ENCODE data around the gene PTPRG.

The PTPRG gene

GRCh38 chr3:61808526-61808925 is 247.2 kb downstream of the PTPRG start:
- Histone ChIP-seq H3K4me3 (ENCODE audit: low read length, poor library complexity, severe bottlenecking) (no peak overlapping the region), H3K4me1 (ENCODE audit: insufficient read depth, low read length, poor library complexity, severe bottlenecking) (peaks cover 34% of the 10 kb centered on the region), H3K79me2 (ENCODE audit: insufficient read depth, low read length) (no peaks in the 10 kb centered on the region), H3K27me3 (ENCODE audit: insufficient read depth, low read length, poor library complexity, severe bottlenecking) (no peaks in the 10 kb centered on the region), H2AFZ (ENCODE audit: low read length) (no peak overlapping the region), H3F3A (ENCODE audit: low read depth) (no peaks in the 10 kb centered on the region), H3K9ac (ENCODE audit: low read depth, low read length, poor library complexity, severe bottlenecking) (no peak overlapping the region), H4K20me1 (ENCODE audit: insufficient read depth, low read length, poor library complexity, severe bottlenecking) (no peaks in the 10 kb centered on the region), H3K9me2 (replicated peaks; ENCODE audit: low read depth, low read length) (no peaks in the 10 kb centered on the region), H3K9me3 (ENCODE audit: insufficient read depth, low read depth, low read length) (no peaks in the 10 kb centered on the region), H3K36me3 (ENCODE audit: insufficient read depth, low read length) (no peaks in the 10 kb centered on the region), H3K4me2 (ENCODE audit: low read depth, low read length, poor library complexity, severe bottlenecking) (no peak overlapping the region)
- TF ChIP-seq CTCF (conservative IDR thresholded peaks at IDR 0.05; ENCODE audit: low read length) (no peak), EZH2phosphoT487 (IDR thresholded peaks at IDR 0.05; ENCODE audit: borderline replicate concordance) (no peak)

GRCh38 chr3:61808999-61809398 is 247.6 kb downstream of the PTPRG start:
- H3K27me3 ChIP-seq (ENCODE audit: insufficient read depth, low read length, poor library complexity, severe bottlenecking): no peaks in the 10 kb centered on the region
- H3K9ac ChIP-seq (ENCODE audit: low read depth, low read length, poor library complexity, severe bottlenecking): no peak overlapping the region
- peaks cover 33% of the 10 kb centered on the region for H3K4me1 ChIP-seq (ENCODE audit: insufficient read depth, low read length, poor library complexity, severe bottlenecking)
- H3F3A ChIP-seq (ENCODE audit: low read depth): no peaks in the 10 kb centered on the region
- no peaks in the 10 kb centered on the region for H3K9me3 ChIP-seq (ENCODE audit: insufficient read depth, low read depth, low read length)
- H2AFZ ChIP-seq (ENCODE audit: low read length): no peak overlapping the region
- H3K4me2 ChIP-seq (ENCODE audit: low read depth, low read length, poor library complexity, severe bottlenecking): no peak overlapping the region
- no peaks in the 10 kb centered on the region for H3K36me3 ChIP-seq (ENCODE audit: insufficient read depth, low read length)
- H3K4me3 ChIP-seq (ENCODE audit: low read length, poor library complexity, severe bottlenecking): no peak overlapping the region
- TF ChIP-seq CTCF (conservative IDR thresholded peaks at IDR 0.05; ENCODE audit: low read length): no peak
- no peak for TF ChIP-seq EZH2phosphoT487 (IDR thresholded peaks at IDR 0.05; ENCODE audit: borderline replicate concordance)
- no peaks in the 10 kb centered on the region for H3K79me2 ChIP-seq (ENCODE audit: insufficient read depth, low read length)
- H3K9me2 ChIP-seq (replicated peaks; ENCODE audit: low read depth, low read length): no peaks in the 10 kb centered on the region
- H4K20me1 ChIP-seq (ENCODE audit: insufficient read depth, low read length, poor library complexity, severe bottlenecking): no peaks in the 10 kb centered on the region

- no peaks in the 10 kb centered on the region for H4K20me1 ChIP-seq (ENCODE audit: insufficient read depth, low read length, poor library complexity, severe bottlenecking)
- H3K4me2 ChIP-seq (ENCODE audit: low read depth, low read length, poor library complexity, severe bottlenecking): peak overlapping the region; percentile 39
- H3F3A ChIP-seq (ENCODE audit: low read depth): no peaks in the 10 kb centered on the region
- H3K4me3 ChIP-seq (ENCODE audit: low read length, poor library complexity, severe bottlenecking): no peak overlapping the region
- H3K27me3 ChIP-seq (ENCODE audit: insufficient read depth, low read length, poor library complexity, severe bottlenecking): no peaks in the 10 kb centered on the region
- no peaks in the 10 kb centered on the region for H3K36me3 ChIP-seq (ENCODE audit: insufficient read depth, low read length)
- H3K9ac ChIP-seq (ENCODE audit: low read depth, low read length, poor library complexity, severe bottlenecking): no peak overlapping the region
- H3K79me2 ChIP-seq (ENCODE audit: insufficient read depth, low read length): no peaks in the 10 kb centered on the region
- H3K9me2 ChIP-seq (replicated peaks; ENCODE audit: low read depth, low read length): no peaks in the 10 kb centered on the region
- H2AFZ ChIP-seq (ENCODE audit: low read length): no peak overlapping the region
- TF ChIP-seq CTCF (conservative IDR thresholded peaks at IDR 0.05; ENCODE audit: low read length): no peak
- no peak for TF ChIP-seq EZH2phosphoT487 (IDR thresholded peaks at IDR 0.05; ENCODE audit: borderline replicate concordance)
- peaks cover 32% of the 10 kb centered on the region for H3K4me1 ChIP-seq (ENCODE audit: insufficient read depth, low read length, poor library complexity, severe bottlenecking)
- H3K9me3 ChIP-seq (ENCODE audit: insufficient read depth, low read depth, low read length): no peaks in the 10 kb centered on the region
These were observed 248.5 kb downstream of the PTPRG start for GRCh38 chr3:61809879-61810278.

All from Loucy (cell line).